Ishikawa (cell line): Measurements from ENCODE around the gene ZNF14.

Source experiments
- CEBPB ChIP-seq: IDR thresholded peaks from 2 replicates; pipeline ENCODE4 v1.6.1; 2012
- CREB1 ChIP-seq: IDR thresholded peaks from 2 replicates; pipeline ENCODE4 v1.6.1; 2012; ENCODE audit warnings: low read depth
- EGR1 ChIP-seq: IDR thresholded peaks from 2 replicates; pipeline ENCODE4 v1.6.1; 2012
- EP300 ChIP-seq: IDR thresholded peaks from 2 replicates; pipeline ENCODE4 v1.6.1; 2012; ENCODE audit warnings: borderline replicate concordance
- FOXM1 ChIP-seq: IDR thresholded peaks from 2 replicates; pipeline ENCODE4 v1.6.1; 2012; ENCODE audit warnings: low read depth, borderline replicate concordance
- NFIC ChIP-seq: IDR thresholded peaks from 2 replicates; pipeline ENCODE4 v1.6.1; 2012
- RAD21 ChIP-seq: IDR thresholded peaks from 2 replicates; pipeline ENCODE4 v1.6.1; 2012; ENCODE audit warnings: low read depth
- REST ChIP-seq: IDR thresholded peaks from 2 replicates; pipeline ENCODE4 v1.6.1; 2012; ENCODE audit warnings: low read depth, mild to moderate bottlenecking
- TAF1 ChIP-seq: IDR thresholded peaks from 2 replicates; pipeline ENCODE4 v1.6.1; 2012; ENCODE audit warnings: low read depth, mild to moderate bottlenecking
- TCF12 ChIP-seq: IDR thresholded peaks from 2 replicates; pipeline ENCODE4 v1.6.1; 2012; ENCODE audit warnings: low read depth
- TEAD4 ChIP-seq: IDR thresholded peaks from 2 replicates; pipeline ENCODE4 v1.6.1; 2012
- USF1 ChIP-seq: IDR thresholded peaks from 2 replicates; pipeline ENCODE4 v1.6.1; 2012
- YY1 ChIP-seq: IDR thresholded peaks from 2 replicates; pipeline ENCODE4 v1.6.1; 2012; ENCODE audit warnings: low read depth
- ZBTB7A ChIP-seq: IDR thresholded peaks from 2 replicates; pipeline ENCODE4 v1.6.1; 2012; ENCODE audit warnings: low read depth
- TF ChIP-seq, protein P1 (sequence below): IDR thresholded peaks from 2 replicates; pipeline ENCODE4 v1.6.1; 2012

ZNF14 gene

DNA sequence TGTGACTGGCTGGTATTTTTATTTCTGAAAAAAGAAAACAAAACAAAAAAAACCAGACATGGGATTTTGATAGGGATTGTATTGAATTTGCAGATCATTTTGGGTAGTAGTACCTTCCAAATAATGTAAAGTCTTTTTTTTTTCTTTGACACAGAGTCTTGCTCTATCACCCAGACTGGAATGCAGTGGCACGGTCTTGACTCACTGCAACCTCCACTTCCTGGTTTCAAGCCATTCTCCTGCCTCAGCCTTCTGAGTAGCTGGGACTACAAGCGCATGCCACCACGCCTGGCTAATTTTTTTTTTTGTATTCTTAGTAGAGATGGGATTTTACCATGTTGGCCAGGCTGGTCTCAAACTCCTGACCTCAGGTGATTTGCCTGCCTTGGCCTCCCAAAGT lies 60.1 kb downstream of the ZNF14 start:
- no peak for TF ChIP-seq CREB1
- no peak for TF ChIP-seq RAD21
- TF ChIP-seq EP300, result no peak
- TF ChIP-seq REST, result no peak
- no peak for TF ChIP-seq TAF1

DNA sequence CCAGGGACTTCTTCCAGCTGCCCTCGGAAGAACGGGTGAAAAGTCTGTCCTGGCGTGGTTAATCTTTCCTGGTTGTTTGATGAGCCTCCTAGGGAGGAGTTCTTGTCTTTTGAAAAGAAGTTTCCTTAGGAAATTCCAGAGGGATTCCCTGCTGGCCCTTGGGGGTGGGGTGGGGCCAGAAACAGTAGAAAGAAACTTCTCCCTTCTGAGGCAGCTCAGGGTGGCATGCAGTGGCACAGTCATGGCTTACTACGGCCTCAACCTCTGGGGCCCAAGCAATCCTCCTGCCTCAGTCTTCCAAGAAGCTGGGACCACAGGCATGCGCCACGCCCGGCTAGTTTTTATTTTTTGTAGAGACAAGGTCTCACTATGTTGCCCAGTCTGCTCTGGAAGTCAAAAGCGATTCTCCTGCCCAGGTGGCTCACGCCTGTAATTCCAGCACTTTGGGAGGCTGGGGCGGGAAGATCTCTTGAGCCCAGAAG lies 62.8 kb downstream of the ZNF14 start:
- TF ChIP-seq CREB1, result no peak
- TF ChIP-seq CEBPB, result no peak
- no peak for TF ChIP-seq NFIC
- no peak for TF ChIP-seq RAD21
- no peak for TF ChIP-seq TCF12
- no peak for TF ChIP-seq EGR1
- no peak for TF ChIP-seq USF1

DNA sequence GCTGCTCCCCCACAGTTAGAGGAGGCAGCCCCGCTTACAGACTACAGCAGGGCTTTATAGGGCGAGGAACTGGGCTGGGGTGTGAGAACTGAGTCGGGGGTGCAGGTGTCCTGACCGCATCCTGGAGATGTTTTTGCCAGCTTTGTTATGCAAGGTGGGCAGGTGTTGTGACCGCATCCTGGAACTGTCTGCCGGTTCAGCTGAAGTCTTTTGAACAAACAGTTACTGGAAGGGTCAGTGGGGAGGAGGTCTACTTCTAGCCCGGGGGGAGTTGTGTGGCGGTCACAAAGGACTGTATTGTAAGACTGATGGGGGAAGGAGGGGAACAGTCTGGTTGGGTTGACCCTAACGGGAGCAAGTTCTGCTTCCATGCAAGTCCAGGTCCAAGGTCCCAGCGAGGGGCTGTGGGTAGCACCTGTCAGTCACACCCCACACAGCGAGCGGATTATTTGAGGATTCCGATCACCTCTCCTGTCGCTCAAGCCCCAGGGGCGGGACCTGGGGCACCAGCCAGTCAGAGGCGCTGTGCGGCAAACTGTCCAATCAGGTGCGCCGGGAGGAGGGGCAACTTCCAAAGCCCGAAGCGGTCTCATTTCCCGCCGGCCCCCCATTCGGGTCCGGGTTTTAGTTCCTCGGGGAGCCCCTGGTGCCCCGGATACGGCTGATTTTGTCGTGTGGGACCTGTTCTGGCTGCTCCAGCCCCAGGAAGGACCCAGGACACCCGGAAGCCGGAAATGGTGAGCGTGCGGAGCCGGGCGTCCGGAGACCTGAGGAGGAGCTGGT lies 64.5 kb downstream of the ZNF14 start, which contains the start of gene ZNF101:
Gene ZNF101, plus strand, starts transcription at position 610 of the 783 bp plus-strand sequence. Its CDS starts 125 bp downstream, at position 735.
- TF ChIP-seq, protein P1, sequence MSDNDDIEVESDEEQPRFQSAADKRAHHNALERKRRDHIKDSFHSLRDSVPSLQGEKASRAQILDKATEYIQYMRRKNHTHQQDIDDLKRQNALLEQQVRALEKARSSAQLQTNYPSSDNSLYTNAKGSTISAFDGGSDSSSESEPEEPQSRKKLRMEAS, result peak; percentile 52; the same call in 1 of the 2 replicates
- TF ChIP-seq USF1 (no peak; the same call in 1 of the 2 replicates), TAF1 (peak; percentile 76), ZBTB7A (peak; percentile 34)

- TF ChIP-seq ZBTB7A (no peak), TEAD4 (no peak), RAD21 (no peak), YY1 (peak; percentile 100), CEBPB (no peak), USF1 (no peak), CREB1 (peak; percentile 50; the same call in 1 of the 2 replicates), EP300 (no peak), TAF1 (peak; percentile 93), REST (no peak), TCF12 (no peak), EGR1 (peak; percentile 99), FOXM1 (no peak), NFIC (no peak)
- TF ChIP-seq, protein P1, result peak; percentile 39
Observed at GRCh38 chr19:19663256-19664120, 69.4 kb downstream of the ZNF14 start, which contains the start of gene ATP13A1. TSS of gene ATP13A1 (minus strand) at chr19:19663676. CDS start at chr19:19663666, 10 bp downstream.

DNA sequence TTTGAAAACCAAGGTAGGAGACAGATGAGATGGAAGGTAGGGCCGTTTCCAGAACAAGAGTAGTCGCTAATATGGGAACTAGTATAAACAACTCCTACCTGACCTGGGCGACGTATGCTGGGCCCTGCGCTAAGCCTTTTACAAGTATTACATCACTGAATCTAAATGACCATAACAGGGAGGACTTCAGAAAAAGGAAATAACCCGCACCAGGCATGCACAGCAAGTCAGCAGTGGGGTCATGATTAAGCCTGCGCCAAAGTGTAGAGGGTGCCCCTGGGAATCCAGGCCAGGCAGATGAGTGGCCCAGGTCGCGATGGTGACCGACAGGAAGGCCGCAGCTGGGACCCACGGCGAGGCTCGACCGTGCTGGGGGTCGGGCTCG lies 70.0 kb downstream of the ZNF14 start:
- TF ChIP-seq FOXM1 (no peak), NFIC (no peak), REST (no peak), USF1 (no peak), ZBTB7A (no peak), RAD21 (no peak), YY1 (no peak), TEAD4 (no peak), TCF12 (no peak), TAF1 (no peak), EP300 (no peak), CREB1 (no peak), EGR1 (no peak), CEBPB (no peak)
- TF ChIP-seq, protein P1, result no peak
